WI38 (cell line): ENCODE results near the gene GABPB2.

Experiments used
- H3K4me3 ChIP-seq: 2 replicates; pipeline ENCODE4 v1.5.1; 2011; ENCODE audit warnings: low read depth, mild to moderate bottlenecking, control low read depth, low read length
- TF ChIP-seq, protein P1 (sequence below): IDR thresholded peaks from 2 replicates; pipeline ENCODE4 v1.5.1; 2012; ENCODE audit warnings: low read depth, mild to moderate bottlenecking, control low read depth, low read length

GABPB2 gene

GRCh38 chr1:151134396-151134795, 63.8 kb downstream of the GABPB2 start:
- TF ChIP-seq, protein P1, sequence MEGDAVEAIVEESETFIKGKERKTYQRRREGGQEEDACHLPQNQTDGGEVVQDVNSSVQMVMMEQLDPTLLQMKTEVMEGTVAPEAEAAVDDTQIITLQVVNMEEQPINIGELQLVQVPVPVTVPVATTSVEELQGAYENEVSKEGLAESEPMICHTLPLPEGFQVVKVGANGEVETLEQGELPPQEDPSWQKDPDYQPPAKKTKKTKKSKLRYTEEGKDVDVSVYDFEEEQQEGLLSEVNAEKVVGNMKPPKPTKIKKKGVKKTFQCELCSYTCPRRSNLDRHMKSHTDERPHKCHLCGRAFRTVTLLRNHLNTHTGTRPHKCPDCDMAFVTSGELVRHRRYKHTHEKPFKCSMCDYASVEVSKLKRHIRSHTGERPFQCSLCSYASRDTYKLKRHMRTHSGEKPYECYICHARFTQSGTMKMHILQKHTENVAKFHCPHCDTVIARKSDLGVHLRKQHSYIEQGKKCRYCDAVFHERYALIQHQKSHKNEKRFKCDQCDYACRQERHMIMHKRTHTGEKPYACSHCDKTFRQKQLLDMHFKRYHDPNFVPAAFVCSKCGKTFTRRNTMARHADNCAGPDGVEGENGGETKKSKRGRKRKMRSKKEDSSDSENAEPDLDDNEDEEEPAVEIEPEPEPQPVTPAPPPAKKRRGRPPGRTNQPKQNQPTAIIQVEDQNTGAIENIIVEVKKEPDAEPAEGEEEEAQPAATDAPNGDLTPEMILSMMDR = no peak
- no peak overlapping the region for H3K4me3 ChIP-seq

DNA sequence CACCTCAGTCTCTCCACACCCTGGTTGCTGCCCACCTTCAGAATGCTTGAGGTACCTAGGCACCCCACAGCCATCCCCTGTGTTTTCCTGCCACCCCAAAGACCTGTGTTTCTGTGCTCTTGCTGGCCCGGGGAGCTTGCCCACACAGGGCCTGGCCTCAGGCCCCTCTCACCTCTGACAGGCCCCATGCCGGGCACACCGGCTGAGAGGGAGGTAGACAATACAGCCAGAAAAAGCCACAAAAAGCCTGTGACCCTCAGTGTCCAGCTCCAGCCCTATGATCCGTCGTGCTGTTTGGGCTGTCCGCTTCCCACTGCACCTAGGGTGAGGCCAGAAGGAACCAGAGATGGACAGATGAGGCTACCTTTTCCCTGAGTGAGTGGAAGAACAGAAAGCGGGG, 64.4 kb downstream of the GABPB2 start:
- TF ChIP-seq, protein P1 = no peak

GRCh38 chr1:151135433-151136385, 65.1 kb downstream of the GABPB2 start:
- H3K4me3 ChIP-seq = no peak overlapping the region
- TF ChIP-seq, protein P1 = no peak

More for the DNA sequence above, 64.4 kb downstream of the GABPB2 start:
- H3K4me3 ChIP-seq = no peak overlapping the region

GRCh38 chr1:151137789-151138188, 67.2 kb downstream of the GABPB2 start:
- TF ChIP-seq, protein P1 = no peak

DNA sequence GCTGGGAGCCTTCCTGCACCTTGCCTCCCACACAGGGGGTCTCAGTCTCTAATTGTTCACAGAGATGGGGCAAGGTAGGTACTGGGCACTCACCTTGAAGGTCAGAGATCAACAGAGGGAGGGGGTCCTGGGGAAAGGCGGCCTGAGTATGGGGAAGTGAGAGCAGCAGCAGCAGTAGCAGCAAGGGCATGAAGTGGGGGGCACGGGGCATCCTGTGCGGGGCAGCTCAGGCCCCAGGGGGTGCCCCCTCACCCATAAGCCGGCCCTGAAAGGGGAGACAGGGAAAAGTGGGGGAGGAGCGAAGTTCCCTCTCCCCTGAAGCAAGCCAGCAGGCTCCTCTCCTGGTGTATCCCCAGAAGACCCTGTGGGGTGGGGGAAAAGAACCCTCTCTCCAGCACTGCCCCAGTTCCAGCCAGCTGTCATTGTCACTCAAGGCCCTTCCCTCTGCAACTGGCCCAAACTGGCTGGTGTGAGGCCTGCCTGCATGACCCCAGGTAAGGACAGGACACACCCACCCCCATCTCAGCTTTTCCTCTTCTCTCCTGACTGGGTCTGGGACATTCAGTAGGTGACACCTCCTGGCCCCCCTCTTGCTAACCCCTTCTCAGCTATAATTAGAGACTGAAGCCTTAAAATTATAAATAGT, 72.0 kb downstream of the GABPB2 start:
- H3K4me3 ChIP-seq = no peak overlapping the region
- TF ChIP-seq, protein P1 = no peak

More at GRCh38 chr1:151137789-151138188, 67.2 kb downstream of the GABPB2 start:
- H3K4me3 ChIP-seq = no peak overlapping the region

GRCh38 chr1:151143057-151143435, 72.5 kb downstream of the GABPB2 start:
- H3K4me3 ChIP-seq = no peak overlapping the region
- TF ChIP-seq, protein P1 = no peak

GRCh38 chr1:151143986-151144385, 73.4 kb downstream of the GABPB2 start:
- TF ChIP-seq, protein P1 = no peak

More at GRCh38 chr1:151143986-151144385, 73.4 kb downstream of the GABPB2 start:
- no peak overlapping the region for H3K4me3 ChIP-seq
